Endothelial cell of umbilical vein (primary cell): ENCODE results near the gene C6.

ENCODE experiments used
- CTCF ChIP-seq, 2 donors: IDR thresholded peaks; 1 replicate in 1 of 2; 2 replicates in 1 of 2; pipeline ENCODE4 v1.5.1; 2011; ENCODE audit warnings: low read length in 2 of 2, mild to moderate bottlenecking in 2 of 2, moderate library complexity in 2 of 2, control low read depth in 1 of 2, inconsistent platforms in 1 of 2, low read depth in 1 of 2; ENCODE audit not compliant: insufficient read depth in 1 of 2; ENCODE audit errors: extremely low read depth in 1 of 2
- EZH2 ChIP-seq: IDR thresholded peaks from 2 replicates; pipeline ENCODE4 v1.6.1; 2012; ENCODE audit warnings: borderline replicate concordance, low read depth, mild to moderate bottlenecking, moderate library complexity, low read length, inconsistent platforms; ENCODE audit not compliant: severe bottlenecking
- FOS ChIP-seq: IDR thresholded peaks from 2 replicates; pipeline ENCODE4 v1.6.1; 2011; ENCODE audit warnings: mild to moderate bottlenecking, low read length, moderate library complexity, borderline replicate concordance; ENCODE audit not compliant: insufficient read depth
- JUN ChIP-seq: IDR thresholded peaks from 2 replicates; pipeline ENCODE4 v1.6.1; 2011; ENCODE audit warnings: borderline replicate concordance, low read depth; ENCODE audit not compliant: insufficient read length, insufficient read depth
- MAX ChIP-seq: IDR thresholded peaks from 2 replicates; pipeline ENCODE4 v1.6.1; 2011; ENCODE audit not compliant: insufficient read depth, insufficient read length
- MYC ChIP-seq: IDR thresholded peaks from one replicate; pipeline ENCODE4 v1.6.1; 2011; ENCODE audit warnings: mild to moderate bottlenecking, low read depth, low read length
- POLR2A ChIP-seq: IDR thresholded peaks from 2 replicates; pipeline ENCODE4 v1.6.1; 2012; ENCODE audit warnings: low read depth, mild to moderate bottlenecking, control low read depth, low read length
- POLR2AphosphoS5 ChIP-seq: IDR thresholded peaks from 2 replicates; pipeline ENCODE4 v1.6.1; 2012; ENCODE audit warnings: low read depth, mild to moderate bottlenecking, control low read depth, low read length, moderate library complexity; ENCODE audit not compliant: insufficient read depth

- TF ChIP-seq MAX (no peak), CTCF (IDR thresholded peaks at IDR 0.05; ENCODE audit: extremely low read depth in 1 of 2, insufficient read depth in 1 of 2, low read depth in 1 of 2, low read length in 2 of 2) (no peak), POLR2AphosphoS5 (no peak), FOS (no peak), POLR2A (no peak), EZH2 (no peak), JUN (no peak), MYC (no peak)
Observed at GRCh38 chr5:41143131-41143901, 70.0 kb downstream of the C6 start.
